ENCODE measurements around the gene MPPED1.

- TF ChIP-seq EZH2phosphoT487 (IDR thresholded peaks at IDR 0.05; ENCODE audit: borderline replicate concordance) (no peak), CTCF (conservative IDR thresholded peaks at IDR 0.05; ENCODE audit: low read length) (no peak)
Measured at GRCh38 chr22:43502306-43502874, 90.6 kb downstream of the MPPED1 start.

Measured in Loucy (cell line).